Non-pigmented ciliary epithelial cell (primary cell): Measurements from ENCODE around the gene PXDC1.
"Not testable (repeated sequence)": the region's sequence is repeated elsewhere in the genome, so short reads cannot be mapped to it uniquely, and the experiment has no call there.

Experiments
- DNase-seq: peaks from one replicate; pipeline ENCODE4 v3.0.0-alpha.2; 2010; ENCODE audit warnings: low read depth

The PXDC1 gene

GRCh38 chr6:3708540-3708939 lies 43.0 kb downstream of the PXDC1 start:
- no peak for DNase-seq

GRCh38 chr6:3707751-3708412 lies 43.6 kb downstream of the PXDC1 start:
- DNase-seq = no peak

GRCh38 chr6:3707024-3707423 lies 44.5 kb downstream of the PXDC1 start:
- no peak for DNase-seq

- no peak for DNase-seq
These were observed 45.0 kb downstream of the PXDC1 start for GRCh38 chr6:3706547-3706946.

- DNase-seq = no peak
These were observed 49.9 kb downstream of the PXDC1 start for GRCh38 chr6:3701631-3702030.

- DNase-seq = no peak
These were observed 52.3 kb downstream of the PXDC1 start for GRCh38 chr6:3699231-3699630.

GRCh38 chr6:3698021-3698420 lies 53.5 kb downstream of the PXDC1 start:
- DNase-seq = no peak

- DNase-seq = peak; percentile 79
These were observed 53.9 kb downstream of the PXDC1 start for GRCh38 chr6:3697609-3698008.

- DNase-seq = no peak
These were observed 54.9 kb downstream of the PXDC1 start for GRCh38 chr6:3696525-3697088.

- DNase-seq = no peak
These were observed 56.3 kb downstream of the PXDC1 start for GRCh38 chr6:3695065-3695817.

- no peak for DNase-seq
These were observed 57.7 kb downstream of the PXDC1 start for GRCh38 chr6:3693831-3694230.

- DNase-seq = no peak
These were observed 61.0 kb downstream of the PXDC1 start for GRCh38 chr6:3690506-3690905.

GRCh38 chr6:3687847-3688246 lies 63.7 kb downstream of the PXDC1 start:
- DNase-seq = no peak

GRCh38 chr6:3683331-3683730 lies 68.2 kb downstream of the PXDC1 start:
- DNase-seq = no peak

- DNase-seq = no peak
These were observed 72.6 kb downstream of the PXDC1 start for GRCh38 chr6:3678946-3679345.

GRCh38 chr6:3677751-3678150 lies 73.8 kb downstream of the PXDC1 start:
- not testable (repeated sequence) for DNase-seq

- not testable (repeated sequence) for DNase-seq
These were observed 74.2 kb downstream of the PXDC1 start for GRCh38 chr6:3677351-3677750.
